ENCODE measurements around the gene NKAIN2.

GRCh38 chr6:124078169-124078568 lies 274.5 kb downstream of the NKAIN2 start:
- no peak for TF ChIP-seq ZNF610 (tag by site-specific recombination; IDR thresholded peaks at IDR 0.05; ENCODE audit: borderline replicate concordance)
- no peak for TF ChIP-seq CTCF (tag by site-specific recombination; IDR thresholded peaks at IDR 0.05)
- no peak for TF ChIP-seq HIC1 (tag by site-specific recombination; IDR thresholded peaks at IDR 0.05)
- no peak for TF ChIP-seq ZNF140 (tag by site-specific recombination; IDR thresholded peaks at IDR 0.05)
- no peak for TF ChIP-seq YY2 (tag by site-specific recombination; IDR thresholded peaks at IDR 0.05)
- no peak for TF ChIP-seq ZNF792 (tag by site-specific recombination; IDR thresholded peaks at IDR 0.05)
- TF ChIP-seq KLF16 (tag by site-specific recombination; IDR thresholded peaks at IDR 0.05): no peak
- no peak for TF ChIP-seq PRDM2 (tag by site-specific recombination; IDR thresholded peaks at IDR 0.05; ENCODE audit: borderline replicate concordance)
- no peak for TF ChIP-seq ZBTB21 (tag by site-specific recombination; IDR thresholded peaks at IDR 0.05)
- no peak for TF ChIP-seq ZNF549 (tag by site-specific recombination; IDR thresholded peaks at IDR 0.05)
- no peak for TF ChIP-seq ZBTB17 (tag by site-specific recombination; IDR thresholded peaks at IDR 0.05)
- TF ChIP-seq YY1 (tag by site-specific recombination; IDR thresholded peaks at IDR 0.05): no peak
- no peak for TF ChIP-seq GLI4 (tag by site-specific recombination; IDR thresholded peaks at IDR 0.05)
- TF ChIP-seq, protein P1, sequence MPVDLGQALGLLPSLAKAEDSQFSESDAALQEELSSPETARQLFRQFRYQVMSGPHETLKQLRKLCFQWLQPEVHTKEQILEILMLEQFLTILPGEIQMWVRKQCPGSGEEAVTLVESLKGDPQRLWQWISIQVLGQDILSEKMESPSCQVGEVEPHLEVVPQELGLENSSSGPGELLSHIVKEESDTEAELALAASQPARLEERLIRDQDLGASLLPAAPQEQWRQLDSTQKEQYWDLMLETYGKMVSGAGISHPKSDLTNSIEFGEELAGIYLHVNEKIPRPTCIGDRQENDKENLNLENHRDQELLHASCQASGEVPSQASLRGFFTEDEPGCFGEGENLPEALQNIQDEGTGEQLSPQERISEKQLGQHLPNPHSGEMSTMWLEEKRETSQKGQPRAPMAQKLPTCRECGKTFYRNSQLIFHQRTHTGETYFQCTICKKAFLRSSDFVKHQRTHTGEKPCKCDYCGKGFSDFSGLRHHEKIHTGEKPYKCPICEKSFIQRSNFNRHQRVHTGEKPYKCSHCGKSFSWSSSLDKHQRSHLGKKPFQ (tag by site-specific recombination; IDR thresholded peaks at IDR 0.05): no peak
